IMR-90 (cell line): ENCODE results near the gene SPAG9. TPM values are rescaled to one million over a fixed set of nuclear protein-coding genes. Genes with fewer than 3 reads are reported as not detected.

ENCODE experiments used
- ATAC-seq: fragments of 200-7000 bp; cut with Tn5 transposase; 2 replicates; pipeline ENCODE4 v1.9.1; 2020; ENCODE audit warnings: low read depth, mild to moderate bottlenecking, moderate library complexity
- BruUV-seq: library from RNA; stranded (reverse); fragments of 400-500 nt; replicated peaks from 2 replicates; lab custom pipeline; 2021; lab: Mats Ljungman, UMichigan
- CTCF ChIA-PET: fragments of 300-600 bp; formaldehyde crosslinking; extraction: SDS; loops from one replicate; lab custom pipeline; 2021; ENCODE audit warnings: antibody characterized with exemption; lab: Yijun Ruan, JAX
- POLR2A ChIA-PET: fragments of 300-600 bp; sonication (Branson Sonifier 250); formaldehyde crosslinking; loops from one replicate; lab custom pipeline; 2022; ENCODE audit warnings: antibody characterized with exemption; ENCODE audit not compliant: unreplicated experiment; lab: Charles Lee
- DNase-seq: peaks from one replicate; pipeline ENCODE4 v3.0.0; 2013
- H2AFZ ChIP-seq: replicated peaks from 2 replicates; pipeline ENCODE3; 2013; ENCODE audit warnings: low read length, mild to moderate bottlenecking; ENCODE audit not compliant: poor library complexity
- H2AK5ac ChIP-seq: 2 replicates; pipeline ENCODE4 v1.6.1; 2013; ENCODE audit warnings: low read depth, low read length, inconsistent platforms
- H2AK9ac ChIP-seq: replicated peaks from 2 replicates; pipeline ENCODE3; 2013; ENCODE audit warnings: mild to moderate bottlenecking, low read depth, low read length, moderate library complexity; ENCODE audit not compliant: poor library complexity
- H2BK120ac ChIP-seq: 2 replicates; pipeline ENCODE4 v1.6.1; 2013; ENCODE audit warnings: low read depth, low read length, inconsistent platforms
- H2BK15ac ChIP-seq: 3 replicates; pipeline ENCODE4 v1.6.1; 2013; ENCODE audit warnings: low read depth, low read length, inconsistent platforms
- H2BK20ac ChIP-seq: 2 replicates; pipeline ENCODE4 v1.6.1; 2013; ENCODE audit warnings: low read depth, mild to moderate bottlenecking, inconsistent platforms, low read length, moderate library complexity
- H2BK5ac ChIP-seq: 2 replicates; pipeline ENCODE4 v1.6.1; 2013; ENCODE audit warnings: mild to moderate bottlenecking, low read depth, low read length, inconsistent platforms; ENCODE audit not compliant: poor library complexity, severe bottlenecking
- H3K14ac ChIP-seq: replicated peaks from 2 replicates; pipeline ENCODE4 v1.6.1; 2013; ENCODE audit warnings: low read depth, low read length, inconsistent platforms
- H3K18ac ChIP-seq: 2 replicates; pipeline ENCODE4 v1.6.1; 2013; ENCODE audit warnings: low read depth, low read length, control low read depth
- H3K23ac ChIP-seq: 2 replicates; pipeline ENCODE4 v1.6.1; 2013; ENCODE audit warnings: low read depth, low read length, inconsistent platforms
- H3K27ac ChIP-seq: 2 replicates; pipeline ENCODE4 v1.5.1; 2013; ENCODE audit warnings: mild to moderate bottlenecking, control low read depth, low read length; ENCODE audit not compliant: insufficient read depth
- H3K27me3 ChIP-seq: 2 replicates; pipeline ENCODE4 v1.6.1; 2013; ENCODE audit warnings: low read length; ENCODE audit not compliant: control insufficient read depth, insufficient read depth
- H3K36me3 ChIP-seq: 2 replicates; pipeline ENCODE4 v1.6.1; 2013; ENCODE audit warnings: low read length, mixed read lengths; ENCODE audit not compliant: control insufficient read depth, insufficient read depth
- H3K4ac ChIP-seq: 2 replicates; pipeline ENCODE4 v1.6.1; 2013; ENCODE audit warnings: low read depth, low read length, inconsistent platforms
- H3K4me1 ChIP-seq: 2 replicates; pipeline ENCODE4 v1.6.1; 2013; ENCODE audit warnings: low read length, mixed read lengths; ENCODE audit not compliant: control insufficient read depth, insufficient read depth
- H3K4me2 ChIP-seq: 2 replicates; pipeline ENCODE4 v1.6.1; 2013; ENCODE audit warnings: low read depth, mild to moderate bottlenecking, control low read depth, low read length, moderate library complexity
- H3K4me3 ChIP-seq: 2 replicates; pipeline ENCODE4 v1.5.1; 2013; ENCODE audit warnings: low read depth, mild to moderate bottlenecking, control low read depth, low read length, moderate library complexity; ENCODE audit not compliant: insufficient read depth
- H3K56ac ChIP-seq: 2 replicates; pipeline ENCODE4 v1.6.1; 2013; ENCODE audit warnings: low read length, inconsistent platforms; ENCODE audit not compliant: insufficient read depth; ENCODE audit errors: extremely low read depth
- H3K79me1 ChIP-seq, 2 experiments: 2 replicates each; pipeline ENCODE4 v1.6.1; 2013; ENCODE audit warnings: low read length in 2 of 2, inconsistent platforms in 1 of 2, low read depth in 1 of 2
- H3K9ac ChIP-seq: 2 replicates; pipeline ENCODE4 v1.6.1; 2013; ENCODE audit warnings: low read depth, low read length, control low read depth
- H3K9me1 ChIP-seq: 2 replicates; pipeline ENCODE4 v1.6.1; 2013; ENCODE audit warnings: low read length, inconsistent platforms; ENCODE audit not compliant: insufficient read depth
- H3K9me3 ChIP-seq: 2 replicates; pipeline ENCODE4 v1.6.1; 2013; ENCODE audit warnings: low read length; ENCODE audit not compliant: control insufficient read depth, insufficient read depth
- H4K20me1 ChIP-seq: 2 replicates; pipeline ENCODE4 v1.6.1; 2013; ENCODE audit warnings: low read length, inconsistent platforms; ENCODE audit not compliant: insufficient read depth
- H4K5ac ChIP-seq: 2 replicates; pipeline ENCODE4 v1.6.1; 2013; ENCODE audit warnings: mild to moderate bottlenecking, low read depth, low read length, control low read depth
- H4K8ac ChIP-seq, 2 experiments: 2 replicates each; pipeline ENCODE4 v1.6.1; 2013; ENCODE audit warnings: low read depth in 2 of 2, low read length in 2 of 2, control low read depth in 1 of 2, inconsistent platforms in 1 of 2
- H4K91ac ChIP-seq: 2 replicates; pipeline ENCODE4 v1.6.1; 2013; ENCODE audit warnings: low read depth, low read length, inconsistent platforms; ENCODE audit not compliant: insufficient read depth
- CHD1 ChIP-seq: IDR thresholded peaks from 2 replicates; pipeline ENCODE4 v1.6.1; 2012; ENCODE audit warnings: low read depth, low read length, improper control_type of control experiment
- FOS ChIP-seq: fragments of 150-350 bp; IDR thresholded peaks from 2 replicates; pipeline ENCODE4 v1.6.1; 2016; ENCODE audit warnings: low read depth, low read length
- MAFK ChIP-seq: IDR thresholded peaks from 2 replicates; pipeline ENCODE4 v1.6.1; 2012; ENCODE audit warnings: low read depth, low read length, improper control_type of control experiment
- MAZ ChIP-seq: IDR thresholded peaks from 2 replicates; pipeline ENCODE4 v1.6.1; 2012; ENCODE audit warnings: low read depth, mild to moderate bottlenecking, low read length, improper control_type of control experiment, moderate library complexity, borderline replicate concordance
- POLR2A ChIP-seq: IDR thresholded peaks from 2 replicates; pipeline ENCODE4 v1.6.1; 2012; ENCODE audit warnings: mild to moderate bottlenecking, low read depth, low read length
- RAD21 ChIP-seq: IDR thresholded peaks from 2 replicates; pipeline ENCODE4 v1.6.1; 2012; ENCODE audit warnings: low read length, improper control_type of control experiment
- RCOR1 ChIP-seq: IDR thresholded peaks from 2 replicates; pipeline ENCODE4 v1.6.1; 2012; ENCODE audit warnings: mild to moderate bottlenecking, low read length, improper control_type of control experiment; ENCODE audit not compliant: insufficient replicate concordance
- SMC3 ChIP-seq: fragments of 150-350 bp; IDR thresholded peaks from 2 replicates; pipeline ENCODE4 v1.6.1; 2016; ENCODE audit warnings: low read depth, mild to moderate bottlenecking, antibody characterized with exemption, low read length, moderate library complexity
- WGBS, 2 experiments: methylation state at CpG; one replicate each; pipeline versions ENCODE4 v1.1.5 to v1.1.7; 2013; ENCODE audit warnings: missing lambda C conversion rate in 2 of 2; ENCODE audit not compliant: insufficient read length in 1 of 2; ENCODE audit errors: extremely low coverage in 2 of 2; 5-methylcytosine and 5-hydroxymethylcytosine counted together
- dilution Hi-C: fragments of 300-500 bp; cut with HindIII; formaldehyde crosslinking; loops from one replicate; pipeline ENCODE4 v1.14.3; 2018; ENCODE audit warnings: low sequenced_read_pairs; ENCODE audit not compliant: unreplicated experiment
- in situ Hi-C: fragments of 300-500 bp; cut with MboI; formaldehyde crosslinking; loops from 3 replicates; pipeline ENCODE4 v1.14.3; 2019; ENCODE audit warnings: low sequenced_read_pairs, inconsistent platforms, mixed read lengths
- intact Hi-C: fragments of 100-400 bp; cut with micrococcal nuclease; formaldehyde crosslinking; loops from 2 replicates; pipeline ENCODE4 v1.10.0; 2022
- polyA plus RNA-seq, 3 experiments: library from polyadenylated mRNA; depleted of rRNA; stranded (reverse); fragments of >200 nt; gene quantifications; 2 replicates each; pipeline ENCODE4 v1.2.3, GENCODE V29; 2012; ENCODE audit warnings: low replicate concordance in 1 of 3
- total RNA-seq: library from RNA; depleted of rRNA; stranded (reverse); fragments of >200 nt; gene quantifications from 2 replicates; pipeline ENCODE4 v1.2.3, GENCODE V29; 2012
- TF ChIP-seq, protein P1 (sequence below): fragments of 150-350 bp; IDR thresholded peaks from 2 replicates; pipeline ENCODE4 v1.6.1; 2017; ENCODE audit warnings: mild to moderate bottlenecking, antibody characterized with exemption, low read length, low read depth
- TF ChIP-seq, protein P2 (sequence below): conservative IDR thresholded peaks from 2 replicates; pipeline ENCODE4 v1.5.1; 2012; ENCODE audit warnings: mild to moderate bottlenecking, low read depth, low read length, improper control_type of control experiment

SPAG9 gene
- total and polyA plus RNA-seq, 2 of the 4 experiments (the other 2 are of a cell fraction), result 26.7 to 75.5 TPM

DNA sequence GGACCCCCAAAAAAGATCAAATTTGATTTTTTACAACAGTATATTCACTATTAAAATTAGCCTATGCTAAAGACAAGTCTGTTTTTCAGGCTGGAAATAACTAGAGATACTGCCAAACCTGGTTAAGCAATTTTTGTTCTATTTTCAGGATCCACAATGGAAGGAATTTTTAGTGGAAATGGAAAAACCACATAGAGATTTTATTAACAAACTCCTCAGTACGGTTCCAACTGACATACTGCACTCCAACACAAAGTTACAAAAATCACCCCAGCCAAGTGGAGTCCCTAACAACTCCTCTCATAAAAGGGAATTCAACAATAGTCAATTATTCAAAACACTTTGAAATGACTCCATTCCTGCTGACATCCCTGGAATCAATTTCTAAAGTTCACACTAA lies 152.9 kb downstream of the SPAG9 start:
- H3K4me3 ChIP-seq, result no peak overlapping the region
- no peak overlapping the region for H3K18ac ChIP-seq
- ATAC-seq (no peak), DNase-seq (peak; percentile 16)
- no peak overlapping the region for H3K9ac ChIP-seq
- intact Hi-C loops (no loop called here), dilution Hi-C loops (no loop called here), in situ Hi-C loops (no loop called here)
- WGBS, 2 experiments, result no CpG with 5 or more reads among the region's 1 CpG
- H3K9me3 ChIP-seq, result no peaks in the 10 kb centered on the region
- H4K8ac ChIP-seq, result no peak overlapping the region
- H2BK15ac ChIP-seq, result no peak overlapping the region
- CTCF ChIA-PET, result no interaction called here
- H2AK5ac ChIP-seq, result no peak overlapping the region
- no peaks in the 10 kb centered on the region for H3K9me1 ChIP-seq
- TF ChIP-seq RCOR1, result no peak
- TF ChIP-seq POLR2A, result no peak
- no peak for TF ChIP-seq FOS
- TF ChIP-seq, protein P1, sequence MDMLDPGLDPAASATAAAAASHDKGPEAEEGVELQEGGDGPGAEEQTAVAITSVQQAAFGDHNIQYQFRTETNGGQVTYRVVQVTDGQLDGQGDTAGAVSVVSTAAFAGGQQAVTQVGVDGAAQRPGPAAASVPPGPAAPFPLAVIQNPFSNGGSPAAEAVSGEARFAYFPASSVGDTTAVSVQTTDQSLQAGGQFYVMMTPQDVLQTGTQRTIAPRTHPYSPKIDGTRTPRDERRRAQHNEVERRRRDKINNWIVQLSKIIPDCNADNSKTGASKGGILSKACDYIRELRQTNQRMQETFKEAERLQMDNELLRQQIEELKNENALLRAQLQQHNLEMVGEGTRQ, result no peak
- no peak for TF ChIP-seq MAZ
- no peak for TF ChIP-seq CHD1
- TF ChIP-seq MAFK, result no peak
- TF ChIP-seq, protein P2, sequence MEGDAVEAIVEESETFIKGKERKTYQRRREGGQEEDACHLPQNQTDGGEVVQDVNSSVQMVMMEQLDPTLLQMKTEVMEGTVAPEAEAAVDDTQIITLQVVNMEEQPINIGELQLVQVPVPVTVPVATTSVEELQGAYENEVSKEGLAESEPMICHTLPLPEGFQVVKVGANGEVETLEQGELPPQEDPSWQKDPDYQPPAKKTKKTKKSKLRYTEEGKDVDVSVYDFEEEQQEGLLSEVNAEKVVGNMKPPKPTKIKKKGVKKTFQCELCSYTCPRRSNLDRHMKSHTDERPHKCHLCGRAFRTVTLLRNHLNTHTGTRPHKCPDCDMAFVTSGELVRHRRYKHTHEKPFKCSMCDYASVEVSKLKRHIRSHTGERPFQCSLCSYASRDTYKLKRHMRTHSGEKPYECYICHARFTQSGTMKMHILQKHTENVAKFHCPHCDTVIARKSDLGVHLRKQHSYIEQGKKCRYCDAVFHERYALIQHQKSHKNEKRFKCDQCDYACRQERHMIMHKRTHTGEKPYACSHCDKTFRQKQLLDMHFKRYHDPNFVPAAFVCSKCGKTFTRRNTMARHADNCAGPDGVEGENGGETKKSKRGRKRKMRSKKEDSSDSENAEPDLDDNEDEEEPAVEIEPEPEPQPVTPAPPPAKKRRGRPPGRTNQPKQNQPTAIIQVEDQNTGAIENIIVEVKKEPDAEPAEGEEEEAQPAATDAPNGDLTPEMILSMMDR, result no peak
- TF ChIP-seq RAD21, result no peak
- TF ChIP-seq SMC3, result no peak
- no peak overlapping the region for H3K27ac ChIP-seq
- POLR2A ChIA-PET, result no interaction called here
- no peak overlapping the region for H3K14ac ChIP-seq
- H2AFZ ChIP-seq, result no peak overlapping the region
- BruUV-seq, result no TSS peak
- no peaks in the 10 kb centered on the region for H4K20me1 ChIP-seq
- H3K27me3 ChIP-seq, result no peaks in the 10 kb centered on the region
- no peak overlapping the region for H2BK120ac ChIP-seq
- H3K4ac ChIP-seq, result no peak overlapping the region
- H2AK9ac ChIP-seq, result no peak overlapping the region
- H3K4me2 ChIP-seq, result no peak overlapping the region; the same call in 1 of the 2 replicates
- H3K56ac ChIP-seq, result no peak overlapping the region
- H3K23ac ChIP-seq, result no peak overlapping the region
- H2BK20ac ChIP-seq, result no peak overlapping the region
- peaks cover 5% of the 10 kb centered on the region for H3K4me1 ChIP-seq
- no peak overlapping the region for H2BK5ac ChIP-seq
- H3K36me3 ChIP-seq, result peaks cover 9% of the 10 kb centered on the region
- H4K91ac ChIP-seq, result no peak overlapping the region
- no peaks in the 10 kb centered on the region; a peak in 2 of 4 replicates for H3K79me1 ChIP-seq
- H4K5ac ChIP-seq, result no peak overlapping the region
